ENCODE measurements around the gene MSH5. TPM values are rescaled to one million over a fixed set of nuclear protein-coding genes. Genes with fewer than 3 reads are reported as not detected.

The MSH5 gene
- total and polyA plus RNA-seq, 9 of the 15 experiments (the other 6 are each of a cell fraction or from before 2014, with no cell fraction given): 12.5 to 104 (median 46.6) TPM

DNA sequence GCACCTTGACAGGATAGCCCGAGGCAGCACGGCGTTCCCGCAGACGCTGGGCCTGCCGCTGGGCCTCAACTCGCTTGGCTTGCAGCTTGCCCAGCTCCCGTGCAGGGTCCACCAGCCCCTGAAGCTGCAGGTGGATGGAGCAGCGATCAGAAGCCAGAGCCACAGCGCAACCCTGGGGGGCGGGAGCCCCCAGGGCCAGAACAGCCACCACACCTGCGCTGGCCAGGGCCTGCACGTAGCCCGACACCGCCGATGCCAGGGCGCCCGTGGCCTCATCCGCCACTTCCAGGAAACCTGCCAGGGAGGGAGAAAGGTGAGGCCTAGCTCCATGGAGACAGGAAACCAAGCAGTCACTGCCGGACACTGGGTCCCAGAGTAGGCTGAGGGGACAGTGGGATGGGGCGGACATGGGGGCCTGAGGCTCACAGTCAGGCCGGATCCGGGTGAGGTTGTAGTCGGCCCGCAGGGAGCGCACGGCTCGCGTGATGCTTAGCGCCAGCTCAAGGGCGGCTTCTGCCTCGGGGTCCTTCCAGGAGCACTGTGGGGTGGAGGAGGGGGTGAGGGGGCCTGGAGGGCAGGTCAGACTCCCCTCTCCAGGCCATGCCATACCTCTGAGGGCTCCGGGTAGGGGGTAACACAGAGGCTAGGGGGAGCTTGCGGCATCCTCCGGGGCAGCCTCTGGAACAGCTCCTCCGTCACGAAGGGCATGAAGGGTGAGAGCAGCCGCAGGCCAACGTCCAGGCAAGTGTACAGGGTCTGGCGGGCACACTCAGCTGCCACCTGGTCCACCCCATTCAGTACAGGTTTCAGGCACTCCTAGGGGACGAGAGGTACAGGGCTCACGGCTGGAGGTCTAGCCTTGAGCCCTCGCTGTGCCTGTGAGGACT, 39.4 kb downstream of the MSH5 start (continued):
- TF ChIP-seq, protein P1, sequence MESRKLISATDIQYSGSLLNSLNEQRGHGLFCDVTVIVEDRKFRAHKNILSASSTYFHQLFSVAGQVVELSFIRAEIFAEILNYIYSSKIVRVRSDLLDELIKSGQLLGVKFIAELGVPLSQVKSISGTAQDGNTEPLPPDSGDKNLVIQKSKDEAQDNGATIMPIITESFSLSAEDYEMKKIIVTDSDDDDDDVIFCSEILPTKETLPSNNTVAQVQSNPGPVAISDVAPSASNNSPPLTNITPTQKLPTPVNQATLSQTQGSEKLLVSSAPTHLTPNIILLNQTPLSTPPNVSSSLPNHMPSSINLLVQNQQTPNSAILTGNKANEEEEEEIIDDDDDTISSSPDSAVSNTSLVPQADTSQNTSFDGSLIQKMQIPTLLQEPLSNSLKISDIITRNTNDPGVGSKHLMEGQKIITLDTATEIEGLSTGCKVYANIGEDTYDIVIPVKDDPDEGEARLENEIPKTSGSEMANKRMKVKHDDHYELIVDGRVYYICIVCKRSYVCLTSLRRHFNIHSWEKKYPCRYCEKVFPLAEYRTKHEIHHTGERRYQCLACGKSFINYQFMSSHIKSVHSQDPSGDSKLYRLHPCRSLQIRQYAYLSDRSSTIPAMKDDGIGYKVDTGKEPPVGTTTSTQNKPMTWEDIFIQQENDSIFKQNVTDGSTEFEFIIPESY (CRISPR knock-in tag; IDR thresholded peaks at IDR 0.05): peak; percentile 60; the same call in 1 of the 2 replicates
- 0 out of 2 replicates have a peak, but pooled peaks have one; percentile 38 for TF ChIP-seq RBM14 (IDR thresholded peaks at IDR 0.05; ENCODE audit: borderline replicate concordance, insufficient read depth, low read depth, low read length)
- TF ChIP-seq, protein P2, sequence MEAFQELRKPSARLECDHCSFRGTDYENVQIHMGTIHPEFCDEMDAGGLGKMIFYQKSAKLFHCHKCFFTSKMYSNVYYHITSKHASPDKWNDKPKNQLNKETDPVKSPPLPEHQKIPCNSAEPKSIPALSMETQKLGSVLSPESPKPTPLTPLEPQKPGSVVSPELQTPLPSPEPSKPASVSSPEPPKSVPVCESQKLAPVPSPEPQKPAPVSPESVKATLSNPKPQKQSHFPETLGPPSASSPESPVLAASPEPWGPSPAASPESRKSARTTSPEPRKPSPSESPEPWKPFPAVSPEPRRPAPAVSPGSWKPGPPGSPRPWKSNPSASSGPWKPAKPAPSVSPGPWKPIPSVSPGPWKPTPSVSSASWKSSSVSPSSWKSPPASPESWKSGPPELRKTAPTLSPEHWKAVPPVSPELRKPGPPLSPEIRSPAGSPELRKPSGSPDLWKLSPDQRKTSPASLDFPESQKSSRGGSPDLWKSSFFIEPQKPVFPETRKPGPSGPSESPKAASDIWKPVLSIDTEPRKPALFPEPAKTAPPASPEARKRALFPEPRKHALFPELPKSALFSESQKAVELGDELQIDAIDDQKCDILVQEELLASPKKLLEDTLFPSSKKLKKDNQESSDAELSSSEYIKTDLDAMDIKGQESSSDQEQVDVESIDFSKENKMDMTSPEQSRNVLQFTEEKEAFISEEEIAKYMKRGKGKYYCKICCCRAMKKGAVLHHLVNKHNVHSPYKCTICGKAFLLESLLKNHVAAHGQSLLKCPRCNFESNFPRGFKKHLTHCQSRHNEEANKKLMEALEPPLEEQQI (IDR thresholded peaks at IDR 0.05): no peak
- peak; percentile 52 for TF ChIP-seq RBFOX2 (IDR thresholded peaks at IDR 0.05; ENCODE audit: low read depth, low read length)
- peak; percentile 46 for TF ChIP-seq POLR2G (IDR thresholded peaks at IDR 0.05; ENCODE audit: low read depth, low read length)
